Muscle of leg (tissue), 11 donors: ENCODE results near the gene PRXL2C. TPM values are rescaled to one million over a fixed set of nuclear protein-coding genes. Genes with fewer than 3 reads are reported as not detected.
"Not testable (repeated sequence)": the region's sequence is repeated elsewhere in the genome, so short reads cannot be mapped to it uniquely, and the experiment has no call there.

ENCODE experiments used
- DNase-seq: peaks from one replicate; pipeline ENCODE4 v3.0.0; 2013
- H3K27ac ChIP-seq: one replicate; pipeline ENCODE4 v1.5.1; 2013; ENCODE audit warnings: mild to moderate bottlenecking, low read length, control low read depth
- H3K27me3 ChIP-seq: one replicate; pipeline ENCODE4 v1.6.1; 2013; ENCODE audit warnings: low read length; ENCODE audit not compliant: control insufficient read depth, insufficient read depth
- H3K36me3 ChIP-seq: one replicate; pipeline ENCODE4 v1.6.1; 2013; ENCODE audit warnings: low read length; ENCODE audit not compliant: control insufficient read depth, insufficient read depth
- H3K4me1 ChIP-seq: one replicate; pipeline ENCODE4 v1.6.1; 2013; ENCODE audit warnings: low read length; ENCODE audit not compliant: control insufficient read depth, insufficient read depth
- H3K4me3 ChIP-seq: one replicate; pipeline ENCODE4 v1.5.1; 2013; ENCODE audit warnings: low read length, control low read depth
- H3K9me3 ChIP-seq: replicated peaks from 2 replicates; pipeline ENCODE4 v1.6.1; 2013; ENCODE audit warnings: low read depth, low read length; ENCODE audit not compliant: control insufficient read depth
- WGBS: methylation state at CpG from one replicate; pipeline ENCODE4 v1.1.5; 2013; ENCODE audit warnings: missing lambda C conversion rate; ENCODE audit not compliant: insufficient coverage; 5-methylcytosine and 5-hydroxymethylcytosine counted together
- polyA plus RNA-seq, 8 donors: library from polyadenylated mRNA; unstranded; fragments of 120-200 nt; gene quantifications; one replicate each; pipeline versions ENCODE4 v1.2.1 to v1.2.3, GENCODE V29; 2013; ENCODE audit warnings: inconsistent platforms in 1 of 8, low replicate concordance in 1 of 8; ENCODE audit not compliant: insufficient read length in 8 of 8, insufficient read depth in 1 of 8
- total RNA-seq: library from RNA; stranded (reverse); fragments of 120-200 nt; gene quantifications from one replicate; pipeline ENCODE4 v1.2.4, GENCODE V29; 2013

PRXL2C gene
- total and polyA plus RNA-seq, 9 donors = 7.7 to 16.5 (median 10.5) TPM

- DNase-seq = peak; percentile 92
- Histone ChIP-seq H3K9me3 (no peaks in the 10 kb centered on the region), H3K4me1 (peaks cover 11% of the 10 kb centered on the region), H3K36me3 (peaks cover 11% of the 10 kb centered on the region), H3K4me3 (peak overlapping the region; percentile 56), H3K27ac (peak overlapping the region; percentile 98), H3K27me3 (no peaks in the 10 kb centered on the region)
- WGBS = under 1% methylated on average over 71 of the region's 74 CpGs
Observed at GRCh38 chr9:96654450-96655197, 493 bp downstream of the PRXL2C start.

- Histone ChIP-seq H3K27me3 (no peaks in the 10 kb centered on the region), H3K27ac (no peak overlapping the region), H3K9me3 (no peaks in the 10 kb centered on the region), H3K4me3 (no peak overlapping the region), H3K36me3 (peaks cover 11% of the 10 kb centered on the region), H3K4me1 (peaks cover 11% of the 10 kb centered on the region)
- DNase-seq = peak; percentile 37
Observed at GRCh38 chr9:96651626-96652025, 3.5 kb downstream of the PRXL2C start.

- no CpG with 5 or more reads among the region's 1 CpG for WGBS
- H3K9me3 ChIP-seq = no peaks in the 10 kb centered on the region
- DNase-seq = peak; percentile 72
- peaks cover 25% of the 10 kb centered on the region for H3K36me3 ChIP-seq
- peaks cover 9% of the 10 kb centered on the region for H3K4me1 ChIP-seq
- H3K27ac ChIP-seq = peak overlapping the region; percentile 90
- H3K4me3 ChIP-seq = no peak overlapping the region
- H3K27me3 ChIP-seq = no peaks in the 10 kb centered on the region
Observed at GRCh38 chr9:96649620-96650324, 5.3 kb downstream of the PRXL2C start.

- DNase-seq = peak; percentile 71
- no peak overlapping the region for H3K4me3 ChIP-seq
- 71% methylated on average over 4 of the region's 13 CpGs for WGBS
- H3K27ac ChIP-seq = peak overlapping the region; percentile 72
- H3K4me1 ChIP-seq = peaks cover 7% of the 10 kb centered on the region
- no peaks in the 10 kb centered on the region for H3K9me3 ChIP-seq
- peaks cover 36% of the 10 kb centered on the region for H3K36me3 ChIP-seq
- no peaks in the 10 kb centered on the region for H3K27me3 ChIP-seq
Observed at GRCh38 chr9:96646081-96646991, 8.8 kb downstream of the PRXL2C start.

GRCh38 chr9:96644137-96644536 lies 11.0 kb downstream of the PRXL2C start:
- H3K27ac ChIP-seq = no peak overlapping the region
- H3K27me3 ChIP-seq = no peaks in the 10 kb centered on the region
- no peaks in the 10 kb centered on the region for H3K9me3 ChIP-seq
- no peak for DNase-seq
- peaks cover 25% of the 10 kb centered on the region for H3K36me3 ChIP-seq
- H3K4me3 ChIP-seq = no peak overlapping the region
- WGBS = 17% methylated on average over 1 of the region's 2 CpGs
- peaks cover 3% of the 10 kb centered on the region for H3K4me1 ChIP-seq

- peaks cover 25% of the 10 kb centered on the region for H3K36me3 ChIP-seq
- no peaks in the 10 kb centered on the region for H3K9me3 ChIP-seq
- WGBS = no CpG with 5 or more reads among the region's 3 CpGs
- no peak overlapping the region for H3K27ac ChIP-seq
- DNase-seq = no peak
- no peaks in the 10 kb centered on the region for H3K27me3 ChIP-seq
- no peak overlapping the region for H3K4me3 ChIP-seq
- H3K4me1 ChIP-seq = peaks cover 3% of the 10 kb centered on the region
Observed at GRCh38 chr9:96641514-96641913, 13.6 kb downstream of the PRXL2C start.

- H3K27ac ChIP-seq = no peak overlapping the region
- 91% methylated on average over 17 of the region's 19 CpGs for WGBS
- no peak for DNase-seq
- H3K27me3 ChIP-seq = no peaks in the 10 kb centered on the region
- no peak overlapping the region for H3K4me3 ChIP-seq
- H3K4me1 ChIP-seq = no peaks in the 10 kb centered on the region
- H3K36me3 ChIP-seq = peaks cover 9% of the 10 kb centered on the region
- H3K9me3 ChIP-seq = no peaks in the 10 kb centered on the region
Observed at GRCh38 chr9:96638606-96639364, 16.3 kb downstream of the PRXL2C start.

GRCh38 chr9:96636368-96636767 lies 18.7 kb downstream of the PRXL2C start:
- H3K36me3 ChIP-seq = no peaks in the 10 kb centered on the region
- no peak overlapping the region for H3K4me3 ChIP-seq
- no peaks in the 10 kb centered on the region for H3K9me3 ChIP-seq
- H3K27ac ChIP-seq = no peak overlapping the region
- no peaks in the 10 kb centered on the region for H3K27me3 ChIP-seq
- no peak for DNase-seq
- WGBS = 100% methylated on average over 1 of the region's 1 CpG
- H3K4me1 ChIP-seq = no peaks in the 10 kb centered on the region

GRCh38 chr9:96633579-96633978 lies 21.5 kb downstream of the PRXL2C start:
- H3K9me3 ChIP-seq, DNase-seq, H3K4me1 ChIP-seq, H3K36me3 ChIP-seq, H3K4me3 ChIP-seq, H3K27me3 ChIP-seq, H3K27ac ChIP-seq: not testable (repeated sequence)
- 80% methylated on average over 1 of the region's 8 CpGs for WGBS
